ENCODE data around the gene BORCS6. TPM values are rescaled to one million over a fixed set of nuclear protein-coding genes. Genes with fewer than 3 reads are reported as not detected.

Gene BORCS6
- total RNA-seq, 2 experiments from 2014 or later, result 6.1 to 6.4 TPM

GRCh38 chr17:8160741-8161221, 29.2 kb downstream of the BORCS6 start:
- peak overlapping the region; percentile 95 for H3K4me3 Mint-ChIP-seq
- CTCF ChIA-PET, result interaction anchor here (1.8 kb wide), 1 partner anchor 22 kb away, joined by 7 read pairs; no protein-coding TSS in a partner anchor
- intact Hi-C loops (cut with DNase I, micrococcal nuclease), result loop anchor here in 1 of 2 experiments (5.0 kb wide), 1 partner anchor 38 kb away; the partner anchor contains the start of gene HES7
- Histone ChIP-seq H3K4me1 (ENCODE audit: insufficient read depth, low read length) (peaks cover 82% of the 10 kb centered on the region), H3K36me3 (ENCODE audit: insufficient read depth, low read length) (peaks cover 31% of the 10 kb centered on the region), H3K4me3 (ENCODE audit: low read length) (peak overlapping the region; percentile 86), H3K27me3 (ENCODE audit: control insufficient read depth in 1 of 2, insufficient read depth in 2 of 2, low read length in 2 of 2) (no peaks in the 10 kb centered on the region), H3K9me3 (ENCODE audit: control insufficient read depth in 1 of 2, insufficient read depth in 1 of 2, low read length in 2 of 2) (no peaks in the 10 kb centered on the region), H3K27ac (ENCODE audit: low read depth in 1 of 2, low read length in 2 of 2) (peak overlapping the region; percentile 94 to 96)
- ATAC-seq (ENCODE audit: poor library complexity) (no peak), DNase-seq (peak in 1 of 14 experiments; percentile 9)
- H3K9me3 Mint-ChIP-seq, result no peaks in the 10 kb centered on the region
- H3K27ac Mint-ChIP-seq, result no peak overlapping the region
- POLR2A ChIA-PET, result interaction anchor here (1.3 to 16.4 kb wide), 6 partner anchors 9 to 61 kb away, joined by 3 to 419 read pairs (median 67); partner anchors contain the start of genes ALOXE3, BORCS6, PER1 and TMEM107
- peaks cover 43% of the 10 kb centered on the region for H3K36me3 Mint-ChIP-seq (ENCODE audit: low read depth)
- peaks cover 62% of the 10 kb centered on the region for H3K4me1 Mint-ChIP-seq (ENCODE audit: low read depth)
- H3K27me3 Mint-ChIP-seq, result no peaks in the 10 kb centered on the region
- TF ChIP-seq, protein P1, sequence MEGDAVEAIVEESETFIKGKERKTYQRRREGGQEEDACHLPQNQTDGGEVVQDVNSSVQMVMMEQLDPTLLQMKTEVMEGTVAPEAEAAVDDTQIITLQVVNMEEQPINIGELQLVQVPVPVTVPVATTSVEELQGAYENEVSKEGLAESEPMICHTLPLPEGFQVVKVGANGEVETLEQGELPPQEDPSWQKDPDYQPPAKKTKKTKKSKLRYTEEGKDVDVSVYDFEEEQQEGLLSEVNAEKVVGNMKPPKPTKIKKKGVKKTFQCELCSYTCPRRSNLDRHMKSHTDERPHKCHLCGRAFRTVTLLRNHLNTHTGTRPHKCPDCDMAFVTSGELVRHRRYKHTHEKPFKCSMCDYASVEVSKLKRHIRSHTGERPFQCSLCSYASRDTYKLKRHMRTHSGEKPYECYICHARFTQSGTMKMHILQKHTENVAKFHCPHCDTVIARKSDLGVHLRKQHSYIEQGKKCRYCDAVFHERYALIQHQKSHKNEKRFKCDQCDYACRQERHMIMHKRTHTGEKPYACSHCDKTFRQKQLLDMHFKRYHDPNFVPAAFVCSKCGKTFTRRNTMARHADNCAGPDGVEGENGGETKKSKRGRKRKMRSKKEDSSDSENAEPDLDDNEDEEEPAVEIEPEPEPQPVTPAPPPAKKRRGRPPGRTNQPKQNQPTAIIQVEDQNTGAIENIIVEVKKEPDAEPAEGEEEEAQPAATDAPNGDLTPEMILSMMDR (IDR thresholded peaks at IDR 0.05), result no peak

DNA sequence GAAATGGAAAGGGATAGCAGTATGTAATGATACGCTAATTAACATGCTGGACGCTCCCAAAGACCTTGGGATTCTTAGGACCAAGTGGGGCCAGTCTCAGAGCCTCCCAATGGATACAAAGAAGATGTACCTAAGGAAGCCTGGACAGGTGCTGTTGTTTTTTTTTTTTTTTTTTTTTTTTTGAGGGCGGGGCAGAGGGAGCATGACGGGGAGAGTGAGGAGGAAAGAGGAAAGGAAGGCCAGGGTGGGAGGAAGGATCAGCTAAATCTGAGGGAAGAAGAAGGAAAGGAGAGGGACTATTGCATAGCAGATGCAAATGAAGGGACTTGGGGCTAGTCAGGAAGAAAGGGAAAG, 29.8 kb downstream of the BORCS6 start:
- Histone ChIP-seq H3K27ac (ENCODE audit: low read depth in 1 of 2, low read length in 2 of 2) (peak overlapping the region; percentile 1 to 94), H3K36me3 (ENCODE audit: insufficient read depth, low read length) (peaks cover 31% of the 10 kb centered on the region), H3K9me3 (ENCODE audit: control insufficient read depth in 1 of 2, insufficient read depth in 1 of 2, low read length in 2 of 2) (no peaks in the 10 kb centered on the region), H3K4me1 (ENCODE audit: insufficient read depth, low read length) (peaks cover 82% of the 10 kb centered on the region), H3K4me3 (ENCODE audit: low read length) (no peak overlapping the region), H3K27me3 (ENCODE audit: control insufficient read depth in 1 of 2, insufficient read depth in 2 of 2, low read length in 2 of 2) (no peaks in the 10 kb centered on the region)
- DNase-seq (peak in 1 of 14 experiments; percentile 10), ATAC-seq (ENCODE audit: poor library complexity) (no peak)
- intact Hi-C loops (cut with DNase I, micrococcal nuclease), result loop anchor here in 1 of 2 experiments (5.0 kb wide), 1 partner anchor 38 kb away; the partner anchor contains the start of gene HES7
- Mint-ChIP-seq H3K4me3 (peak overlapping the region; percentile 82), H3K27ac (no peak overlapping the region), H3K36me3 (ENCODE audit: low read depth) (peaks cover 47% of the 10 kb centered on the region), H3K4me1 (ENCODE audit: low read depth) (peaks cover 65% of the 10 kb centered on the region), H3K27me3 (no peaks in the 10 kb centered on the region), H3K9me3 (no peaks in the 10 kb centered on the region)
- CTCF ChIA-PET, result no interaction called here
- TF ChIP-seq, protein P1 (IDR thresholded peaks at IDR 0.05), result no peak
- POLR2A ChIA-PET, result interaction anchor here (1.1 to 16.4 kb wide), 6 partner anchors 14 to 62 kb away, joined by 4 to 419 read pairs (median 67); partner anchors contain the start of genes ALOXE3, BORCS6, HES7 and TMEM107

GRCh38 chr17:8159459-8160223, 30.3 kb downstream of the BORCS6 start:
- peaks cover 53% of the 10 kb centered on the region for H3K36me3 Mint-ChIP-seq (ENCODE audit: low read depth)
- H3K4me1 Mint-ChIP-seq (ENCODE audit: low read depth), result peaks cover 65% of the 10 kb centered on the region
- ATAC-seq (ENCODE audit: poor library complexity) (no peak), DNase-seq (peak in 2 of 14 experiments; percentile 11 to 36)
- Histone ChIP-seq H3K36me3 (ENCODE audit: insufficient read depth, low read length) (peaks cover 31% of the 10 kb centered on the region), H3K27ac (ENCODE audit: low read depth in 1 of 2, low read length in 2 of 2) (peak overlapping the region; percentile 10 to 81), H3K9me3 (ENCODE audit: control insufficient read depth in 1 of 2, insufficient read depth in 1 of 2, low read length in 2 of 2) (no peaks in the 10 kb centered on the region), H3K4me1 (ENCODE audit: insufficient read depth, low read length) (peaks cover 82% of the 10 kb centered on the region), H3K27me3 (ENCODE audit: control insufficient read depth in 1 of 2, insufficient read depth in 2 of 2, low read length in 2 of 2) (no peaks in the 10 kb centered on the region), H3K4me3 (ENCODE audit: low read length) (no peak overlapping the region)
- no peak overlapping the region for H3K27ac Mint-ChIP-seq
- no peaks in the 10 kb centered on the region for H3K27me3 Mint-ChIP-seq
- POLR2A ChIA-PET, result interaction anchor here (1.0 to 16.4 kb wide), 9 partner anchors 15 to 63 kb away, joined by 3 to 419 read pairs (median 29); partner anchors contain the start of genes ALOXE3, BORCS6, HES7 and TMEM107
- no peaks in the 10 kb centered on the region for H3K9me3 Mint-ChIP-seq
- CTCF ChIA-PET, result interaction anchor here (1.4 to 2.0 kb wide), 4 partner anchors 8 to 136 kb away, joined by 5 to 17 read pairs (median 9); partner anchors contain the start of gene SLC25A35
- TF ChIP-seq, protein P1 (IDR thresholded peaks at IDR 0.05), result no peak
- peak overlapping the region; percentile 82 for H3K4me3 Mint-ChIP-seq
- intact Hi-C loops (cut with DNase I, micrococcal nuclease), result loop anchor here (2.0 to 10.0 kb wide), 6 partner anchors 27 to 675 kb away; partner anchors contain the start of genes CTC1 (in 1 of the 2), HES7 (in 1 of the 2), KDM6B (in 1 of the 2) and PFAS (in 1 of the 2)

All from CD4-positive, alpha-beta T cell (primary cell).